Kidney capillary endothelial cell (primary cell): ENCODE data around the gene SPDYE2B.
"Not testable (repeated sequence)": the region's sequence is repeated elsewhere in the genome, so short reads cannot be mapped to it uniquely, and the experiment has no call there.

Experiments used
- DNase-seq: peaks from one replicate; pipeline ENCODE4 v3.0.0-alpha.2; 2018; ENCODE audit warnings: low spot score

SPDYE2B gene, protein sequence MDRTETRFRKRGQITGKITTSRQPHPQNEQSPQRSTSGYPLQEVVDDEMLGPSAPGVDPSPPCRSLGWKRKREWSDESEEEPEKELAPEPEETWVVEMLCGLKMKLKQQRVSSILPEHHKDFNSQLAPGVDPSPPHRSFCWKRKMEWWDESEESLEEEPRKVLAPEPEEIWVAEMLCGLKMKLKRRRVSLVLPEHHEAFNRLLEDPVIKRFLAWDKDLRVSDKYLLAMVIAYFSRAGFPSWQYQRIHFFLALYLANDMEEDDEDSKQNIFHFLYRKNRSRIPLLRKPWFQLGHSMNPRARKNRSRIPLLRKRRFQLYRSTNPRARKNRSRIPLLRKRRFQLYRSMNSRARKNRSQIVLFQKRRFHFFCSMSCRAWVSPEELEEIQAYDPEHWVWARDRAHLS

DNA sequence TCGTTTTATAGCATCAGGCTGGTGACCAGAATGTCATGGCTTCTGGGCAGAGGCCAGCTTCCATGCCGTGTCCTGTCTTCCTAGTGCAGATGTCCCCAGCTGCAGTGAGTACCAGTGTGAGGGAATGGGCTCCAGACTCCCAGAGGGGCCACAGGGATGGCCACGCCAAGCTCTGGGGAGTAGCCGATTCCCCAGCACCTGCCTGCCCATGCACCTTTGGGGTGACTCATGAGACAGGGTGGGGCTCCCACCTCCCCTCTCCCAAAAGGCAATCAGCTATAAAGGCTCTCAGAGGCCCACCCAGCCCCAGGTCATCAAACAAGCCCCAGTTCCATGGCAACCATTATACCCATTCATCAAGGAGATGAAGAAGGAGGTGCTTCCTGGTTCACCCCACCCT, at the start of gene SPDYE2B:
Gene SPDYE2B (plus strand): TSS at position 396 of the 400 bp plus-strand sequence. CDS start 2,030 bp downstream, outside the sequence.
- DNase-seq: not testable (repeated sequence)

DNA sequence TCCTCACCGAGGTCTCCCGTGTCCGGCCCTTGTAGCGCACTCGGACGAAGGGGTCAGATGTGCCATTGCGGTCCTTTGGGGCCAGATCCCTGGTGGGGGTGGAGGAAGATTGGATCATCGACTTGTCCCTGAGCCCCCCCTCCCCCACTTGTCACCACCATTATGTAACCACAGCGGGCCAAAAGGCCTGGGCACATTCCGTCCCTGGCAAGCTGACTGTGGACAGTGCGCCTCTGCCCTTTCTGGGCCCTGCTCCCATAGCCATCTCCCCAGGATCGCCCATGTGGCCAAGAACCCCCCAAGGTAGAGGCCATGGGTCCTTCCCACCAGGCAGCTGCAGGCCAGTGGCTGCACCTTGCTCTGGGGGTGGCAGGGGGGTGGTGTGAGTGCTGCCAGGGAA, 47.8 kb upstream of the SPDYE2B start:
- not testable (repeated sequence) for DNase-seq

DNA sequence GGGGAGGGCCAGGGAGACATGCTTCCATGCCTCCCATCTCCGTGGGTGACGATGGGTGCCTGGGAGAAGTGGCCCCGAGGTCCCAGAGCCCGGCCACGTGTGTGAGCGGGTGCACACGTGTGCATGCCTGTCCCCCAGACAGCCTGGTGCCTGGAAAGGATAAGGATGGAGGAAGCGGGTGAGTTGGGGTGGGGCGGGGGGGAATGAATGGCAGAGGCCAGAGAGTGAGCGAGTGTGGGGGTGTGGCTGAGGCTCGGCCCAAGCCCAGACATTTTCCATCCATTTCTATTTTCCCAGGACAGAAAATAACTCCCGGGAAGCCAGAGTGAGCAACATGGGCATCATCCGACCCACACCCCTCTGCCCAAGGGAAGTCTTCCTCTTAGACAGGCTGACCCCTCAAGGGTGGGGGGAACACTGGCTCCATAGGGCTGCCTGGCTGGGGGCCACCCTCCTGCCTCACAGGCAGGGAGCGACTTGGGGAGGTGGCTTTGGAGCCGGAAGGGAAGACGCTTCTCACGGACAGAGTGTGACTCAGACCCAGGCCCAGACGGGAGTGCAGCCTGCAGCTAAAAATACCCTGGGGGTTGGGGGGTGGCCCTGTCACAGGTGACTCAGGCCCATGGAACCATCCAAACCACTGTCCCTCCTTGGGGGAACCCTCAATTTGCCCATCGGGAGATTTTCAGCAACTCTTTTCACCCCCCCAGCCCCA, 45.5 kb upstream of the SPDYE2B start:
- not testable (repeated sequence) for DNase-seq

DNA sequence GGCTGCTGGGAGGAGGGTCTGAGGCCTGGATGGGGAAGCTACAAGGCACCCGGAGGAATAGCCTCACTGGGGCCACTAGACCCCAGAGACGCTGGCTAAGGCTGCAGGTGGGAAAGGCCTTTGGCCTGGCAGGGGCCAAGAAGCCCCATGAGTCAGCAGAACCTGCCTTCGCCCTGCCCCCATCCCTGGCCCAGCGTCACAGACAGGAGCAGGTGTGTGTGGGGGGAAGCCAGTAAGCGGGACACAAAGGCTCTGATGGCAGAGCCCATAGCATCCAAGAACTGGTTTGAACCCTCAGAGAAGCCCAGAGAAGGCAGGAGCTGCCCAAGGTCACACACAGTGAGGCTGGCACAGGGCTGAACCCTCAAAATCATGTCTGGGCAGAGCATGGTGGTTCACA, 43.3 kb upstream of the SPDYE2B start:
- not testable (repeated sequence) for DNase-seq

DNA sequence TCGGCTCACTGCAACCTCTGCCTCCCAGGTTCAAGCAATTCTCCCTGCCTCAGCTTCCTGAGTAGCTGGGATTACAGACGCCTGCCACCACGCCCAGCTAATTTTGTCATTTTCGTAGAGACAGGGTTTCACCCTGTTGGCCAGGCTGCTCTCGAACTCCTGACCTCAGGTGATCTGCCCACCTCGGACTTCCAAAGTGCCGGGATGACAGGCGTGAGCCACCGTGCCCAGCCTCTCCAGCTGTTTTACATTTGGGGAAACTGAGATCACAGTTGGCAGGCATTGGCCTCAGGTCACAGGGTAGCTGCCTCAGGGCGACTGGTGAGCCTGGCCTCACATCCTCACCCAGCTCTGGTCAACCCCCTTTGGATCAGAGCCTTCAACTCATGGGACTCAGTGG, 40.4 kb upstream of the SPDYE2B start:
- not testable (repeated sequence) for DNase-seq

DNA sequence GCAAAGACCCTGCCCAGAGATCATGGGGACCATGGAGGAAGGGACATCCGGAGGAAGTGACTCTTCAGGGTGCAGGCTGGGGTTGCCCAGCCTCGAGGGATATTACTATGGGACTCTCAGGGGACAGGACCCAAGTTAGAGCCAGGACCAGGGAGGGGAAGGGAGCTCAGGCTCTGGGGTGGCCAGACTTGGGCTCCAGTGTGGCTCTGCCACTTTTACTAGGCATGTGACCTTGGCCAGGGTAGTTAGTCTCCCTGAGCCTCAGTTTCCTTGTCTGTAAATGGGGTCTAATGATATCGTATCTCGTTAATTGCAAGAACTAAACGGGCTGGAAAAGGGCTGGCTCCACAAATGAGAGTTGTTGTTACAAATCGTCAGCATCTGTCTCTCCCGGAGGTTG, 39.7 kb upstream of the SPDYE2B start:
- DNase-seq: not testable (repeated sequence)

DNA sequence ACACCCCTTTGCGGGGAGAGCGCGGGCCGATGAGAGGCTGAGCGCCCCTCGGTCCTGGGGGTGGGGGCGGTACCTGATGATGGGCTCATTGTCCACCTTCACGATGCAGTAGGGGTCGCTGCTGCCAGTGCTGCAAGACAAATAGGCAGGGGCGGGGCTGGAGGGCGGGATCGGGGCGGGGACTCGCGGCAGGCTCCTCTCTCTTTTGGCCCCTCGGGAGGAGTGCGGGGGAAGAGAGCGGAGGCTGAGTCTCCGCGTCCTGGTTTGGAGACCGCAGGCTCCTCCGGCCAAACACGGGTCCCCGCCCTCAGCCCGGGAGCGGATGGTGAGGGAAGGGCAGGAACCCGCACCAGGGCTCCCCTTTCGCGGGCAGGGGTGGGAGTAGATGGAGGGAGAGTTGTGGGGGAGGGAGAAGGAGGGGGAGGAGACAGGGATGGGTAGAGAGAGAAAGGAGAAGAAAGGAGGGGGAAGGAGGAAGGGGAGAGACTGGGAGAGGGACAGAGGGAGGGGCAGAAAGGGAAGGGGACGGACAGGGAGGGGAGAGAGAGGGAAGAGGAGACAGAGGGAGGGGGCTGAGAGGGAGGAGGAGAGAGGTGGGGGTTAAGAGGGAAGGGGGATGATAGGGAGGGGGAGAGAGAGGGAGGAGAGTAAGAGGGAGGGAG, 39.0 kb upstream of the SPDYE2B start:
- DNase-seq: not testable (repeated sequence)

DNA sequence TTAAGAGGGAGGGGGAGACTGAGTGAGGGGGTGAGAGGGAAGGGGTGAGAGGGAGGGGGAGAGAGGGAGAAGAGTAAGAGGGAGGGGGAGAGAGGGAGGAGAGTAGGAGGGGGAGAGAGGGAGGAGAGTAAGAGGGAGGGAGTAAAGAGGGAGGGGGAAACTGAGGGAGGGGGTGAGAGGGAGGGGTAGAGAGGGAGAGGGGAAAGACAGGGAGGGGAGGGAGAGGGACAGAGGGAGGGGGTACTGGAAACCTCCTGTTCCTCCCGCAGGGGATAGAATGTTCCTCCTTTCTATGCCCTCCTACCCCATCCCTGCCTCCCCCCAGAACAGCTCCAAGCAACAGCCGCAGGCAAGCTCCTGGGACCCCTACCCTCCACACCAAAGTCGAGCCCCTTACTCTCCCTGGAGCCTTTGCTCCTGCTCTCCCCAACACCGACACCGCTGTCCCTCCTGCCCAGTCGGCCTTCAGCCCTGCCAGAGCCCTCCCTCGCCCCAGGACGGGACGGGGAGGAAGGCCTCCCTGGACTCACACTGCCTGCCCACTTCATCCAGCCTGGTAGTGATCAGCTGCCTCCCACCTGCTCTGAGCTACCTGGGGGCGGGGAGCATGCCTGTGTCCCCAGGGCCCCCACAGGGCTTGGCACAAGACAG, 38.3 kb upstream of the SPDYE2B start:
- peak; percentile 4 for DNase-seq

DNA sequence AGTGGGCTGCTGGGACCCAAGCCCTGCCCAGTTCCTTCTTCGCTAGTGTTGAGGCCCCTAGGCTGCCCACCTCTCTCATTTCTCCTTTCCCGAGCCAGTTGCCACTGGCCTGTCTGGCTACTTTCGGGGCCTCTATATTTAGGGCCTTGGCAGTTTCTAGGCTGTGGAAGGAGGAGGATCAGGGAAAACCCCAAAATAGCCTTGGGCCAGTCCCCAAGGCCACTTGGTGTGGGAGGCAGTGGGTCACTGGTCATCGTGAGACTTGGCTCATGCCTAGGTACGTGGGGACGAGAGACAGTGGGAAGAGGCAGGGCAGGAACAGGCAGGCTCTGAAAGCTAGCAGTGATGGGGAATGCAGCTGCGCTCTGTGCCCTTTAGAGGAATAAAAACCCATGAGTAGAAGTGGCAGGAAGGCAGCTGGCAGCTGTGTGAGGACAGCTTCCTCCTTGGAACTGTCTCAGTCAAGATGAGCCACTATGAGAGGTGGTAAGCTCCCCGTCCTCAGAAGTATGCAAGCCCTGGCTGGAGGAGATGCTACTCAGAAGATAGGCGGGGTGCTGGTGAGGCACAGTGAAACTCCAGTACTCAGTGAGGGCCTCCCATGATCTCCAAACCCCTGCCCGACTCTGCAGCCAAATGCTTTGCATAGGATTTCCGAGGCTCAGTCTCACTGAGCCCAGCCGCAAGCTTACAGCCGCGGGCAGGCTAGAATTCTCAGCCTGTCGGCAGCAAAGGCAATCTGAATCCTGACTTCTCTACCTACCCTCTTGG, 36.4 kb upstream of the SPDYE2B start:
- DNase-seq: not testable (repeated sequence)

DNA sequence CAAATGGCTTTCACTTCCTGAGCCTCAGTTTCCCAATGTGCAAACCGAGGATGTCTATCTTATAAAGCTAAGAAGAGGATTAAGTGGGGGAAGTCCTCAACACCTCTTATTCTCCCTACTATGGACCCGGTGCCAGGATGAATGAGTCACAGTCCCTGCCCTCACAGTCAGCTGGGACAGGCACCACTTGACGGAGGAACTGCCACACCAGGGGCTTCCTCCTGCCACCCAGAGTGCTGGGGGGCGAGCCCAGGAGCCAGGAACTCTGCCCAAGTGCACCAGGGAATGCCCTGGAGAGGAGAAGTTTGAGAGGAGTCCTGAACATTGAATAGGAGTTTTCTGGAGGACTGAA, 35.8 kb upstream of the SPDYE2B start:
- not testable (repeated sequence) for DNase-seq

DNA sequence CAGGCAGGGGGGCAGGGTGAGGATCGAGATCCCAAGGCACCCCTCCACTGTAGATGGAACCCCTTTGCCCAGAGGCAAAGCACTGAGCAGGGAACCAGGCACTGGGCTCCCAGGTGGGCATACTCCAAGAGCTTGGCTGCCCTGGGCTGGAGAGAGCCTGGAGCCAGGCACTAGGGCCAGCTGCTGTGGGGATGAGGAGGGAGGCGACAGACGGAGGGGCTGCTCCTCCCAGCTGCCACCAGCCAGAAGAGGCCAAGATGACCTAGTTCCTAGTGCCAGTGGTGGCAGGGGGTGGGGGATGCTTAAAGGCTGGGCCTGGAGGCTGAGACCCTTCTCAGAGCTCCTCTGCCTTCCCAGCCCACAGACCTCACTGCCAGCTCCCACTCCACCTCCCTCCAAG, 35.2 kb upstream of the SPDYE2B start:
- not testable (repeated sequence) for DNase-seq

DNA sequence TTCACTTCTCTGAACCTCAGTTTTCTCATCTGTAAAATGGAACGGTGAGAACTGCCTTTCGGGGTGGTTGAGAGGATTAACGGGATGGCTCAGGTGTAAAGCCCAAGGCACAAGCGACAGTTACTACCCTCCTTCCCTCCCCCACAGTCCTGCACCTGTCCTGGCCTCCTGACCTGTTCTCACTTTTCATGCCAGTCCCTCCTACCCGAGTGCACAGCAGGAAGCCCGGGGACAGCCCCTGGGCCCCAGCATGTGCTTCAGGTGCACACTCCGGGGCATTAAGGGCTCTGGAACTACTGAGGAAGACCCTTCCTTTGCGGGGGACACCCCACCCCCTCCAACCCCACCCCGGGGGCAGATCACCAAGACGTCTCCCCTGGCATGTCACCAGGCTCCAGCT, 34.2 kb upstream of the SPDYE2B start:
- not testable (repeated sequence) for DNase-seq

DNA sequence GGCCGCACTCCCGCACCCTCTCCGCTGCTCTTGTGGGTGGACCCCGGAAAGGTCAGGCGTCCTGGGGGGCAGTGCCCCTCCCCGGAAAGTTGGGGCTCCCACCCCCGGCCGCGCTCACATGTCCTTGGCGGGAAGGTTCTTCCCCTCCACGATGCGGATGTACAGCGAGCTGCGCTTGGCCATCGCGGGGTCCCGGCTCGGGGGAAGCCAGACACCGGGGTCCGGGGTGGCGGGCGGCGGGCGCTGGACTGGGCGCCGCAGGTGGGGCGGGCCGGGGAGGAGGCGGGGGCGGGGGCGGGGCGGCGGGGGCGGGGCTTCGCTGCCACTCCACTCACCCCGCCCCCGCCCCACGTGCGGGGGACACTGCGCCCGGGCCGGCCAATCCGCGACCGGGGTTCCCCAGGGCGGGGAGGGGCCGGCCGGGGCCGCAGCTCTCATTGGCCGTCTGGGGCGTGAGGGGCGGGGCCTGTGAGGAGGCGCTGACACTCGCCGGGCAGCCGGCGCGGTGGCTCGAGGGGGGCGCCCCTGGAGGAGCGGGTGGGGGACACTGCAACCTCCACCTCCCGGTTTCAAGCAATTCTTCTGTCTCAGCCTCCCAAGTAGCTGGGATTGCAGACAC, 33.5 kb upstream of the SPDYE2B start, which contains the start of gene RASA4:
Gene RASA4 (minus strand): TSS at position 250 of the 619 bp plus-strand sequence. CDS start 67 bp downstream, at position 183.
- DNase-seq: not testable (repeated sequence)

DNA sequence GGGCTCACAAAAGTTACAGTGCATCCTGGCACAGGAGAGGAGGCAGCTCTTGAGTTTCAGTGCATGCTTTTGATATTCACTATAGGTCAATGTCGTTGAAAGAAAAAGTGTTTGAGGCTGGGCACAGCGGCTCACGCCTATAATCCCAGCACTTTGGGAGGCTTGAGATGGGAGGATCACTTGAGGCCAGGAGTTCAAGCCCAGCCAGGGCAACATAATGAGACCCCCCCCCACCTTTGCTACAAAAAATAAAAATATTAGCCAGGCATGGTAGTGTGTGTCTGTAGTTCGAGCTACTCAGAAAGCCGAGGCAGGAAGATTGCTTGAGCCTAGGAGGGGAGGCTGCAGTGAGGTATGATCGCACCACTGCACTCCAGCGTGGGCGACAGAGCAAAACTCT, 32.0 kb upstream of the SPDYE2B start:
- DNase-seq: not testable (repeated sequence)

DNA sequence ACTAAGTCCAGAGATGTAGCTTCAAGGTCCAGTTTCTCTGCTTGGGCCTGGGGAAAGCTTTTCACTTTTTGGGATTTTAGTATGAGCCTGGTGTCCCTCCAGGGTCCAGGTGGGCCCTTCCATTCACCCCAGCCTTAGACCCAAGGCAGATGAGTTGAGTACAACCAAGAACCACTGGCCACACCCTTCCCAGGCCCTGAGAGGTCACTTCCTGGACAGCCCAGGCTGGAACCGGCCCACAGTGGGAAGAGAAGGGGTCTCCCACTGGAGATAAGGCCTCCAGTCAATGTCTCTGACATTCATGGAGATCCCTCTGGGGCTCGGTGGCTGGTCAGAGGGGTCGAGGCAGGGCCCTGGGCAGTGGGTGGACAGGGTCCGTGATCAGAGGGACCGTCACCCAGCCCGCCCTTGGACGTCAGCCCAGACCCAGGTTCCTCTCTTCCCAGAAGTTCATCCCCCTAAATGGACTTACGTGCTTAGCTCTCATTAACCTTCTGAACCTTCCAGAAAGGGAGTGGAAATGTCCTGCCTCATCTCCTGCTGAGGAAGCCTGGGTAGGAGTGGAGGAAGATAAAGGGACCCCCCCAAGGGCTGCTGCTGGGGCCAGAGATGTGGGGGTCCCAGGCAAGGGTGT, 22.7 kb upstream of the SPDYE2B start:
- DNase-seq: not testable (repeated sequence)

DNA sequence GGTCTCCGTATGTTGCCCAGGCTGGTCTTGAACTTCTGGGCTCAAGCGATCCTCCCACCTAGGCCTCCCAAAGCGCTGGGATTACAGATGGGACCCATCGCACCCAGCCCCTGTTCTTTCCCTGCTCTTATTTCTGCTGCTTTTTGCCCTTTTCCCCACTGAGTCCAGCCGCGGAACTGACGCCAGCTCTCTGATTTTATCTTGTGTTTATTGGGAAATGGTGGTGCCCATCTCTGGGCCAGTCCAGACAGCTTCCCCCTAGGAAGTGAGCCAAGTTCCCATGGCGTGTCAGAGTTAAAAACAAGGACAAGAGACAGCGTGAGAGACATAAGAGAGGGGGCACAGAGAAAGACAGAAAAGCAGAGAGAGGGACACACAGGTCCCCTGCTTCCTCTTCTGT, 19.5 kb upstream of the SPDYE2B start:
- not testable (repeated sequence) for DNase-seq

DNA sequence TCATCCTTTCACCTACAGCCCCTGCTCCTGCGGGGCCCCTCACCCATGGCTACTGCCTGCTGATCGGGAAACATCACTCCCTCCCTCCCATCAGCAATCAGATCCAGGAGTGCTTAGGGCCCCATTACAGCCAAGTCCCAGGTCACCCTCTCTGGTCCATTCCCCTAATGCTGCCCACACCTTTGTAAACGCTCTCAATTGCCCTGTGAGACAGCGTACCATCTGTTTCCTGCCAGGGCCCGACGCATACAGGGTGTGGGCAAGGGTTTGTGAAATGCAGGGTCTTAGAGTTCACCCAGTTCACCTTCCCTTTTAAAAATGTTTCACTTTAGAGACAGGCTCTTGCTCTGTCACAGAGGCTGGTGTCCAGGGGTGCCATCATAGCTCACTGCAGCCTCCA, 15.8 kb upstream of the SPDYE2B start:
- not testable (repeated sequence) for DNase-seq

DNA sequence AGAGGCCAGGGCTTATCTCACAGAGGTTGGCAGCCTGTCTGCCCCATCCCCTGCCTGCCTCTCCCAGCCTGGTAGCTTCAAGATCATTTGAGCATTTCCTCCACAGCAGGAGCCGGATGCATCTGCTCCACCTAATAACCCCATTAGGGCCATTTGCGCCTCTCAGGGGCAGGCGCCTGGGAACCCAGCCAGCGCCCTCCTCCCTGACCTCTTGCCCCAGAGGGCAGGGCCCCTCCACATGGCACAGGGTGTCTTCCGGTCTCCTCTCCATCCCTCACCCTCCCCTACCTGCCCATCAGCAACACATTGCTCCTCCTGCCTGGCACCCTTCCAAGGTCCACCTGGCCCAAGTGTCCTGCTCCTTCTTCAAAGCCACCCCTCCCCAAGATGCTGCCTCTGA, 14.8 kb upstream of the SPDYE2B start:
- not testable (repeated sequence) for DNase-seq

DNA sequence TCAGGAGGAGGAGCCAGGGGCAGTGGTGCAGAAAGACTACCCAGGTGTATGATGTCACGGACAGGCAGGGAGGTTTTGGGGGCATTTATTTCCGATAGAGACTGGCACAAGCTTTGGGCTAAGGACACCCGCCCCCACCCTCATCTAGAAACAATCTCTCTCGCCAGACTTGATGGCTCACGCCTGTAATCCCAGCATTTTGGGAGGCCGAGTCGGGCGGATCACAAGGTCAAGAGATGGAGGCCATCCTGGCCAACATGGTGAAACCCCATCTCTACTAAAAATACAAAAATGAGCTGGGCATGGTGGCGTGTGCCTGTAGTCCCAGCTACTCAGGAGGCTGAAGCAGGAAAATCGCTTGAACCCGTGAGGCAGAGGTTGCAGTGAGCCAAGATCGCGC, 13.2 kb upstream of the SPDYE2B start:
- not testable (repeated sequence) for DNase-seq

DNA sequence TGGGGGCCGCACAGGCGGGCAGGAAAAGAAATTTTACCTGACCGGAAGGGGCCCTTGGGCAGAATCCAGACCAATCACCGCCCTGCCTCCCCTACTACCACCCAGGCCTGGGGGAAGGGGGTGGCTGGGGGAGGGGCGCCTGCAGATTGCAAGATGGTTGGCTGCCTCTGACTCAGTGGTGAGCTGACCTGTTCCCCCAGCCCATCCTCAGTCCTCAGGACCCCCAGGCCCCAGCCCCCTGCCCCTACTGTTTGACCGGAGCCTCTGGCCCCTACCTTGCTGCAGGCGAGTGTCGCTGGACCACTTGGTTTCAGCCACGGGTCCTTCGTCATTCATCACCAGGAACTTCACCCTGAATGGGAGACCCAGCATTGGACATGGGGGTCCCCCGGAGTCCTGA, 11.3 kb upstream of the SPDYE2B start:
- not testable (repeated sequence) for DNase-seq
